CD8-positive, alpha-beta memory T cell (primary cell): ENCODE results near the gene OR2T1. TPM values are rescaled to one million over a fixed set of nuclear protein-coding genes. Genes with fewer than 3 reads are reported as not detected.

Experiments
- CTCF ChIA-PET: fragments of 350-600 bp; sonication (Branson Sonifier 250); formaldehyde crosslinking; loops from one replicate; lab custom pipeline; 2021; ENCODE audit warnings: antibody characterized with exemption; lab: Charles Lee
- POLR2A ChIA-PET: fragments of 350-600 bp; sonication (Branson Sonifier 250); formaldehyde crosslinking; loops from one replicate; lab custom pipeline; 2021; ENCODE audit warnings: antibody characterized with exemption; lab: Charles Lee
- DNase-seq, 5 donors: peaks; one replicate each; pipeline versions ENCODE4 v3.0.0 to v3.0.0-alpha.2; 2020 to 2022; ENCODE audit warnings: mixed read lengths in 1 of 5
- H3K27ac ChIP-seq: one replicate; pipeline ENCODE4 v1.7.0; 2013; ENCODE audit warnings: low read depth, mild to moderate bottlenecking, low read length, moderate library complexity
- H3K27me3 ChIP-seq: 2 replicates; pipeline ENCODE4 v1.7.0; 2013; ENCODE audit warnings: low read length, mild to moderate bottlenecking; ENCODE audit not compliant: insufficient read depth, poor library complexity, severe bottlenecking
- H3K36me3 ChIP-seq: 2 replicates; pipeline ENCODE4 v1.7.0; 2013; ENCODE audit warnings: mild to moderate bottlenecking, low read length, moderate library complexity; ENCODE audit not compliant: insufficient read depth
- H3K4me1 ChIP-seq: 2 replicates; pipeline ENCODE4 v1.7.0; 2013; ENCODE audit warnings: mild to moderate bottlenecking, low read length, moderate library complexity; ENCODE audit not compliant: insufficient read depth
- H3K4me3 ChIP-seq: 2 replicates; pipeline ENCODE4 v1.7.0; 2013; ENCODE audit warnings: mild to moderate bottlenecking, low read length
- H3K9me3 ChIP-seq: 2 replicates; pipeline ENCODE4 v1.7.0; 2013; ENCODE audit warnings: mild to moderate bottlenecking, low read length
- H3K27ac Mint-ChIP-seq, 8 donors: one replicate each; pipeline ENCODE4 v1.8.0; 2020 to 2021; ENCODE audit warnings: mixed read lengths in 8 of 8, mild to moderate bottlenecking in 6 of 8, inconsistent platforms in 3 of 8, moderate library complexity in 3 of 8
- H3K27me3 Mint-ChIP-seq, 2 donors: one replicate each; pipeline ENCODE4 v1.8.0; 2020 to 2021; ENCODE audit warnings: mixed read lengths in 2 of 2, mild to moderate bottlenecking in 1 of 2, moderate library complexity in 1 of 2
- H3K36me3 Mint-ChIP-seq, 3 donors: one replicate each; pipeline ENCODE4 v1.8.0; 2020 to 2021; ENCODE audit warnings: mixed read lengths in 3 of 3, inconsistent platforms in 1 of 3, mild to moderate bottlenecking in 1 of 3
- H3K4me1 Mint-ChIP-seq, 3 donors: one replicate each; pipeline ENCODE4 v1.8.0; 2020 to 2021; ENCODE audit warnings: mixed read lengths in 3 of 3, inconsistent platforms in 1 of 3, mild to moderate bottlenecking in 1 of 3
- H3K4me3 Mint-ChIP-seq, 7 donors: one replicate each; pipeline ENCODE4 v1.8.0; 2020 to 2021; ENCODE audit warnings: mixed read lengths in 7 of 7, mild to moderate bottlenecking in 6 of 7, moderate library complexity in 4 of 7, inconsistent platforms in 2 of 7
- H3K9me3 Mint-ChIP-seq, 5 donors: one replicate each; pipeline ENCODE4 v1.8.0; 2020 to 2022; ENCODE audit warnings: mixed read lengths in 5 of 5, mild to moderate bottlenecking in 3 of 5, moderate library complexity in 2 of 5, inconsistent platforms in 1 of 5
- polyA plus RNA-seq: library from polyadenylated mRNA; unstranded; fragments of 300-500 nt; fragmentation: Illumina TruSeq; gene quantifications from one replicate; pipeline ENCODE4 v1.2.3, GENCODE V29; 2021
- total RNA-seq, 2 experiments: library from RNA; stranded (reverse); gene quantifications; one replicate each; pipeline ENCODE4 v1.2.3, GENCODE V29; 2021

Gene OR2T1, protein sequence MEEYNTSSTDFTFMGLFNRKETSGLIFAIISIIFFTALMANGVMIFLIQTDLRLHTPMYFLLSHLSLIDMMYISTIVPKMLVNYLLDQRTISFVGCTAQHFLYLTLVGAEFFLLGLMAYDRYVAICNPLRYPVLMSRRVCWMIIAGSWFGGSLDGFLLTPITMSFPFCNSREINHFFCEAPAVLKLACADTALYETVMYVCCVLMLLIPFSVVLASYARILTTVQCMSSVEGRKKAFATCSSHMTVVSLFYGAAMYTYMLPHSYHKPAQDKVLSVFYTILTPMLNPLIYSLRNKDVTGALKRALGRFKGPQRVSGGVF
- total RNA-seq (not detected), polyA plus RNA-seq (not detected)

- H3K36me3 Mint-ChIP-seq = no peaks in the 10 kb centered on the region
- Histone ChIP-seq H3K4me1 (no peaks in the 10 kb centered on the region), H3K36me3 (no peaks in the 10 kb centered on the region), H3K27ac (no peak within 1 kb of the TSS), H3K9me3 (no peaks in the 10 kb centered on the region), H3K4me3 (no peak within 1 kb of the TSS), H3K27me3 (no peaks in the 10 kb centered on the region)
- CTCF ChIA-PET = no interaction called here
- POLR2A ChIA-PET = no interaction called here
- no peak within 1 kb of the TSS for H3K27ac Mint-ChIP-seq
- DNase-seq = no peak
- peaks cover 0 to 1% of the 10 kb centered on the region in 2 donors for H3K27me3 Mint-ChIP-seq
- no peak within 1 kb of the TSS for H3K4me3 Mint-ChIP-seq
- H3K4me1 Mint-ChIP-seq = no peaks in the 10 kb centered on the region
- peaks cover 0 to 3% (median 0%) of the 10 kb centered on the region in 5 donors for H3K9me3 Mint-ChIP-seq
Measured at GRCh38 chr1:248402748-248403147, at the start of gene OR2T1. TSS of gene OR2T1 (plus strand) at chr1:248403048. CDS start at chr1:248406148, 3,100 bp downstream.

- no peaks in the 10 kb centered on the region for H3K27me3 ChIP-seq
- no peak overlapping the region for H3K27ac ChIP-seq
- H3K36me3 ChIP-seq = no peaks in the 10 kb centered on the region
- Mint-ChIP-seq H3K27me3 (peaks cover 12 to 19% of the 10 kb centered on the region in 2 donors), H3K4me1 (no peaks in the 10 kb centered on the region), H3K4me3 (no peak overlapping the region), H3K27ac (no peak overlapping the region), H3K9me3 (peaks cover 0 to 6% (median 0%) of the 10 kb centered on the region in 5 donors), H3K36me3 (no peaks in the 10 kb centered on the region)
- H3K9me3 ChIP-seq = no peaks in the 10 kb centered on the region
- H3K4me1 ChIP-seq = no peaks in the 10 kb centered on the region
- no peak overlapping the region for H3K4me3 ChIP-seq
- CTCF ChIA-PET = no interaction called here
- POLR2A ChIA-PET = no interaction called here
- no peak for DNase-seq
Measured at GRCh38 chr1:248359415-248359814, 43.4 kb upstream of the OR2T1 start.

DNA sequence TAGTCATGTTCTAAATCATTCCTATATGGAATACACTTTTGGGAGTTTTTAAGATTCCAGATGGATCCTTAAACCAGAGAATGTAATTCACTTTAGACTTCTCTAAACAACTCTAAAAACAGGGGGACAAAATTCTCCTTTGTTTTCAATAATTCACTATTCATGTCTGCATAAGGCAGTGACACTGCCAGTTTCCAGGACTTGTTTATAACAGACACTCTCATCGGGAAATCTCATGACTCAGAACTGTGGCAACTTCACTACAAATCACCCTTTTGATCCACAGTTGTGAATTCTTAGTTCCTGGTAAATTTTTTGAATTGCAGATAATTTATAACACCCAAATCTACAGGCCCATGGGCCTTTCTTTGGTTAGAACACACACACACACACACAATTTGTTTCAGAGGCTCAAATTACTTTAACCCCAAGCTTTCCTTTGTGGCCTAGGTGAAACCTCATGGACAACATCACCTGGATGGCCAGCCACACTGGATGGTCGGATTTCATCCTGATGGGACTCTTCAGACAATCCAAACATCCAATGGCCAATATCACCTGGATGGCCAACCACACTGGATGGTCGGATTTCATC is 41.6 kb upstream of the OR2T1 start, which contains the start of gene OR2T4:
Gene OR2T4 (plus strand): TSS at position 545 of the 595 bp plus-strand sequence. CDS start 0 bp downstream, at position 545.
- ChIA-PET POLR2A (no interaction called here), CTCF (no interaction called here)
- Mint-ChIP-seq H3K27me3 (peaks cover 12 to 19% of the 10 kb centered on the region in 2 donors), H3K4me3 (no peak within 1 kb of the TSS), H3K9me3 (peaks cover 0 to 6% (median 2%) of the 10 kb centered on the region in 5 donors), H3K36me3 (no peaks in the 10 kb centered on the region), H3K27ac (peak within 1 kb of the TSS in 1 of 8 donors; percentile 64), H3K4me1 (no peaks in the 10 kb centered on the region)
- Histone ChIP-seq H3K4me3 (no peak within 1 kb of the TSS), H3K27ac (no peak within 1 kb of the TSS), H3K4me1 (no peaks in the 10 kb centered on the region), H3K36me3 (no peaks in the 10 kb centered on the region), H3K9me3 (no peaks in the 10 kb centered on the region), H3K27me3 (no peaks in the 10 kb centered on the region)
- no peak for DNase-seq

GRCh38 chr1:248366609-248367008 is 36.2 kb upstream of the OR2T1 start:
- H3K27me3 Mint-ChIP-seq = peaks cover 12 to 19% of the 10 kb centered on the region in 2 donors

DNA sequence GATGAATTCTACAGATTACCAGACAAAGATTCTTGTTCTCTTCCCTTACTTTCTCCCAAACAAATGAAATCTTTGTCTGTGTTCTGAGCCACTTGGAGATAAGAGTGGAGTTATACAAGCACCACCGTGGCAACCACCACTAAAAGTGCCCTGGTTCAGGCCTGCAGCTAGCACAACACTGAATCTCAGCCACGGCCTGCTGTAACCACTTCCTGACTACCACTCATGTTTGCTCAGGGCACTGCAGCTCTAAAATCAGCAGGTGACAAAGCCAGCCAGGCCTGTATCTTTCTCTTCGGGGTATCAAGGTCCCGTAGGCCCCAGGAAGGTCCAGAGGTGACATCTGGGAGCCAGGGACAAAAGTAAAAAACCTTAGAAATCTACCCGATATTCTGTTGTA is 30.5 kb upstream of the OR2T1 start:
- Histone ChIP-seq H3K4me3 (no peak overlapping the region), H3K27ac (no peak overlapping the region), H3K4me1 (no peaks in the 10 kb centered on the region), H3K27me3 (no peaks in the 10 kb centered on the region), H3K9me3 (no peaks in the 10 kb centered on the region), H3K36me3 (no peaks in the 10 kb centered on the region)
- H3K36me3 Mint-ChIP-seq = no peaks in the 10 kb centered on the region
- peaks cover 0 to 4% (median 0%) of the 10 kb centered on the region in 5 donors for H3K9me3 Mint-ChIP-seq
- CTCF ChIA-PET = no interaction called here
- POLR2A ChIA-PET = no interaction called here
- DNase-seq = no peak
- no peak overlapping the region for H3K4me3 Mint-ChIP-seq
- H3K4me1 Mint-ChIP-seq = peaks cover 0 to 6% (median 0%) of the 10 kb centered on the region in 3 donors
- H3K27ac Mint-ChIP-seq = peak overlapping the region in 1 of 8 donors; percentile 70
- H3K27me3 Mint-ChIP-seq = peaks cover 0 to 2% of the 10 kb centered on the region in 2 donors

More at GRCh38 chr1:248366609-248367008, 36.2 kb upstream of the OR2T1 start:
- Histone ChIP-seq H3K4me3 (no peak overlapping the region), H3K9me3 (no peaks in the 10 kb centered on the region), H3K27me3 (no peaks in the 10 kb centered on the region), H3K36me3 (no peaks in the 10 kb centered on the region), H3K27ac (no peak overlapping the region), H3K4me1 (no peaks in the 10 kb centered on the region)
- ChIA-PET POLR2A (no interaction called here), CTCF (no interaction called here)
- Mint-ChIP-seq H3K27ac (no peak overlapping the region), H3K9me3 (peaks cover 2 to 6% (median 2%) of the 10 kb centered on the region in 5 donors), H3K4me3 (no peak overlapping the region), H3K36me3 (no peaks in the 10 kb centered on the region), H3K4me1 (no peaks in the 10 kb centered on the region)
- DNase-seq = no peak

GRCh38 chr1:248373761-248374160 is 29.1 kb upstream of the OR2T1 start:
- Histone ChIP-seq H3K4me3 (no peak overlapping the region), H3K9me3 (no peaks in the 10 kb centered on the region), H3K27me3 (no peaks in the 10 kb centered on the region), H3K27ac (no peak overlapping the region), H3K36me3 (no peaks in the 10 kb centered on the region), H3K4me1 (no peaks in the 10 kb centered on the region)
- POLR2A ChIA-PET = no interaction called here
- H3K4me1 Mint-ChIP-seq = peaks cover 0 to 6% (median 0%) of the 10 kb centered on the region in 3 donors
- H3K9me3 Mint-ChIP-seq = peaks cover 0 to 2% (median 0%) of the 10 kb centered on the region in 5 donors
- H3K27ac Mint-ChIP-seq = no peak overlapping the region
- H3K27me3 Mint-ChIP-seq = peaks cover 0 to 2% of the 10 kb centered on the region in 2 donors
- H3K36me3 Mint-ChIP-seq = no peaks in the 10 kb centered on the region
- H3K4me3 Mint-ChIP-seq = no peak overlapping the region
- DNase-seq = no peak
- CTCF ChIA-PET = no interaction called here

GRCh38 chr1:248375446-248375845 is 27.4 kb upstream of the OR2T1 start, which contains the start of gene OR2T6:
TSS of gene OR2T6 (plus strand) at chr1:248375746. CDS start at chr1:248387609, 11,863 bp downstream.
- H3K9me3 Mint-ChIP-seq = peaks cover 0 to 2% (median 0%) of the 10 kb centered on the region in 5 donors
- Histone ChIP-seq H3K36me3 (no peaks in the 10 kb centered on the region), H3K4me3 (no peak within 1 kb of the TSS), H3K27ac (no peak within 1 kb of the TSS), H3K9me3 (no peaks in the 10 kb centered on the region), H3K4me1 (no peaks in the 10 kb centered on the region), H3K27me3 (no peaks in the 10 kb centered on the region)
- peaks cover 0 to 6% (median 0%) of the 10 kb centered on the region in 3 donors for H3K4me1 Mint-ChIP-seq
- H3K27me3 Mint-ChIP-seq = peaks cover 0 to 2% of the 10 kb centered on the region in 2 donors
- ChIA-PET POLR2A (no interaction called here), CTCF (no interaction called here)
- H3K27ac Mint-ChIP-seq = no peak within 1 kb of the TSS
- no peak for DNase-seq
- H3K4me3 Mint-ChIP-seq = no peak within 1 kb of the TSS
- no peaks in the 10 kb centered on the region for H3K36me3 Mint-ChIP-seq

DNA sequence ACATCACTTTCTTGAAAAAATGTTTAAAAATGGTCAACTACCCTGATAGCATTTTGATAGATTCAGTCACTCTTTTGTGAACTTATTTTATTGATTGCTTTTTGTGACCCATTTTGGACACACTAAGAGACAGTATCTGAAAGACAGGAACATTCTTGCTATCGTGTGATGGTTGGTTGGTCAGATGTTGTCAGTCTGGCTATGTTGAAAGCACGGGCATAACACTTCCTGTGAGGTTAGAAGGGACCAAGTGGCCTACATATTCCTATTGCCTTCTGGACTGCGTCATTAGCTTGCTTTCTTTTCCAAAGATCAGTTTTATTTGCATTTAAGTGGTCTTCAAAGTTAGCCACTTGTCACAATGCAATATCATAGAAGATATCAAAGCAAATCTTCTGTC is 25.9 kb upstream of the OR2T1 start:
- Histone ChIP-seq H3K36me3 (no peaks in the 10 kb centered on the region), H3K4me1 (no peaks in the 10 kb centered on the region), H3K4me3 (no peak overlapping the region), H3K9me3 (no peaks in the 10 kb centered on the region), H3K27me3 (no peaks in the 10 kb centered on the region), H3K27ac (no peak overlapping the region)
- no peak for DNase-seq
- POLR2A ChIA-PET = no interaction called here
- no peak overlapping the region for H3K27ac Mint-ChIP-seq
- H3K9me3 Mint-ChIP-seq = peaks cover 0 to 2% (median 0%) of the 10 kb centered on the region in 5 donors
- H3K36me3 Mint-ChIP-seq = no peaks in the 10 kb centered on the region
- peaks cover 0 to 6% (median 0%) of the 10 kb centered on the region in 3 donors for H3K4me1 Mint-ChIP-seq
- peaks cover 0 to 2% of the 10 kb centered on the region in 2 donors for H3K27me3 Mint-ChIP-seq
- no peak overlapping the region for H3K4me3 Mint-ChIP-seq
- CTCF ChIA-PET = no interaction called here
